Left forelimb (tissue), 1 donor: ENCODE results near the gene PHETA2.
A peak's percentile ranks its signal among the peaks of the same experiment; 100 is the strongest.
"Not testable (repeated sequence)": the region's sequence is repeated elsewhere in the genome, so short reads cannot be mapped to it uniquely, and the experiment has no call there.

Experiments
- DNase-seq: peaks from one replicate; pipeline ENCODE4 v3.0.0-alpha.2; 2018; ENCODE audit warnings: low spot score

Gene PHETA2

DNA sequence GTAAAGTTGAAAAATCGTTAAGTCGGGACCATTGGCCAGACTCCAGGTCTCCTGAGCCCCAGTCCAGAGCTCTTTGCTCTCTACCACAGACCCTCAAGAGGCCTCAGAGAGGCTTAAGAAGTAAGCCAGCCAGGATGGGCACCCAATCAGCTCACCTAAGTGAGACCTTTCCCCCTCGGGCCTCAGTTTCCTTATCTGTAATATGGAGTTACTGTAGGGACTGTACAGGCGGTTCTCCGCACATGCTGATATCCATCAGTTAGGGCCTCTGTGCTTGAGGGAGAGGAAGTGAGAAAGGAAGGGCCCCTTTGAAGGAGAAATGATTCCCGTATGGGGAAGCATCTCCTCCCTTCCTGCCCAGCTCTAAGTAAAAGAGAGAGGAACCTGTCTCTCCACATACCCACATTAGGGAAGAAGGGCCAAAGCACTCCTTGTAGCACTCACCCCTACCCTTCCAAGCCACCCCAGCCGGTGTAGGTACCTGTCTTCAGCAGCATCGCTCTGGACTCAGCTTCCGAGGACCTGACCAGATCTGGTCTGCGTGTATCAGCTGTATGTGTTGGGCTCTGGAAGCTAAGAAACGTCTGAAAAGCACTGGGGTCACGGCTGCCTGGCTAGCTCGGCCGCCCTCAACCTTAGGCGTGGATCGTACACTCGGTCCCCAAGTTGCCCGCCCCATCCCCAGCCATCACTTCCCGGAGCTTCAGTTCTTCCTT, 4.1 kb upstream of the PHETA2 start:
- DNase-seq: no peak

DNA sequence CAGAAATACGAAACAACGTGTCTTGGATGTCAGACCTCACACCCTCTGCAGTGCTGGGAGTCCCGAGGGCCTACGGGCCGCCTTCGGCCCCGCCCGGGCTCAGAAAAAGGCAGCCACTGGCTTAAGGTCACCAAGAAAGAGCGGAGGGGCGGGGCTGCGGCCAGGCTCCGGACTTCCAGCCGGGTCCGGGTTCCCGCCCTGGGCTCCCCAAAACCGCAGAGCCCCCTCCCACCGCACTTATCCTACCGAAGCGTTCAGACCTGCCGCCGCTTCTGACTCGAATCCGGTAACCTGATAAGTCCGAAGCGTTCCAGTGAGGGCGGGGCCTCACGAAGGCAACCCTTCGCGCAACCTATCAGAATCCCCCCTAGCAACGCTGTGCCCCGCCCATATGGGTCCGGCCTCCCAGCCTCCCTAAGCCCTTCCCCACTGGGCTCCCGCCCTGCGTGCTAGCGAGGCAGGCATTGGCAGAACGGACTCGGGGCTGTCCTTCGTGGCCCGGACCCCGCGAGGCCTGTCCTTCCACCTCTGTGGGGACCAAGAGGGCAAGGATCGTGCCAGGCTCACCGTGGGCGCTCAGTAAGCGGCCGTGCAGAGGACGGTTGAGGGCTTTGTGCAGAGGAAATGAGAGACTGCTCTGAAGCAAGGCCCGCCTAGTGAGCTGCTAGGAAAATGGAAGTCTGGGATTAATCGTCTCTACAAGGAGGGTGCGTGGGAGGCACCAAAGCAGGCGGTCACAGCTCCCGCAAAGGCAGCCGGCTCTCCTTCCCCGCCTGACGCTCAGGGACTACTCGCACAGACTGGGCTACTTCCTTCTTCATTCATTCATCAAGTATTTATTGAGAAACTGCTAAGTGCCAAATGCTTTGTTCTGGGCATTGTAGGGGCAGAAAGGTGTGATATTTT, 3.3 kb upstream of the PHETA2 start, which contains the start of gene NAGA:
NAGA (minus strand) TSS at position 296 of the 906 bp plus-strand sequence. CDS start 515 bp downstream, outside the sequence.
- DNase-seq: peak; percentile 92

DNA sequence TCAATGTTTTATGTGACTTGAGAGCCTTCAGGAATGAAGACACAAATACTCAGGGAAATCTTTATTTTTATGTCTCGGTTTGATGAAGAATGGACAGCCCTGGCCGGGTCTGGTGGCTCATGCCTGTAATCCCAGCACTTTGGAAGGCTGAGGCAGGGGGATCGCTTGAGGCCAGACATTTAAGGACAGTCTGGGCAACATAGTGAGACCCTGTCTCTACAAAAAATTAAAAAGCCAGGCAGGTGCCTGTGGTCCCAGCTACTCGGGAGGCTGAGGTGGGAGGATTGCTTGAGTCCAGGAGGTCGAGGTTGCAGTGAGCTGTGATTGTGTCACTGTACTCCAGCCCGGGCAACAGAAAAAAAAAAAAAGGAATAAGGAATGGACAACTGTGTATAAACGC, 2.5 kb upstream of the PHETA2 start:
- DNase-seq: not testable (repeated sequence)

DNA sequence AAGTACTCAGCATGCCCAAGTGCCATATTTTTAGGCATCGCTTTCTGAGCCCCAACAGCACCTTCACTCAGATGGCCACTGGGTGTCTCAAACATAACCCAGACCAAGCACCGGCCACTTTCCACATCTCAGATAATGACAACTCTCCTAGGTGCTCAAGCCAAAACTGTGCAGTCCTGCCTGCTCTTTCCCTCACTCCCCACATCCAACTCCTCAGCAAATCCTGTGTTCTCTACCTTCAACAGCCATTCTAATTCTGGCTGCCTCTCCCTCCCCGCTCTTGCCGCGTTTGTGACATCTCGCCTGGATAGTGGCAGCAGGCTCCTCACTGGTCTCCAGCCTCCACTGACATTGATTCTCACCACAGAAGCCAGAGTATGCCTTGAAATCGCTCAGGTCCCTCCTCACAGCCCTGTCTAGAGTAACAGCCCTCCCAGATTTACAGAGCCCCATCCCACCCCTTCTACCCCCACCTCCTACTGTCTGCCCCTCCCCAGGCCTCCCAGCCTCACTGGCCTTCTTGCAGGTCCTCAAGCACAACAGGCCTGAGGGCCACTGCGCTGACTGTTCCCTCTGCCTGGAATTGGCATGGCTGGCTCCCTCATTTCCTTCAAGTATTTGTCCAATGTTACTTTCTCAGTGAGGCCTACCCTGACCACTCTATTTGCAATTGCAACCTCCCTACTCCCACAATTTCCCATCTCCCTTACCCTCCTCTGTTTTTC, 1.3 kb upstream of the PHETA2 start:
- no peak for DNase-seq

DNA sequence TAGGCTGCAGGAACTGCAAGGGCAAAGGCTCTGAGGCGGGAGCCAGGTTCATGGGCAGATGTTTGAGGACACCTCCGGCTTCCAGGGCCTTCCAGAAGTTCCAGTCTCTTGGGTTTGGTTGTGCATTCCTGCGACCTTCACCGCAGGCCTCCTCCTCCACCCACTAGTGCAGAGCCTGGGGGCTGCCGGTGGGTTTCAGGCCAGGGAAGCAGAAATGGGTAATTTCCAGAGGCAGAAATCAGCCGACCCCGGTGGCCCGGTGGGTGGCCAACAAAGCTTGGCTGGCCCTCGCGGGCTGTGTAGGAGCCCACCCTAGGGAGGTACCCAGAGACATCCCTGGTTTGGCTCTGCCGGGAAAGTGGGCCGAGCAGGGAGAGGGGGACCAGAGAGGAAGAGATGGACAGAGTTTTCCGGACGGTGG, 417 bp upstream of the PHETA2 start:
- DNase-seq: no peak

DNA sequence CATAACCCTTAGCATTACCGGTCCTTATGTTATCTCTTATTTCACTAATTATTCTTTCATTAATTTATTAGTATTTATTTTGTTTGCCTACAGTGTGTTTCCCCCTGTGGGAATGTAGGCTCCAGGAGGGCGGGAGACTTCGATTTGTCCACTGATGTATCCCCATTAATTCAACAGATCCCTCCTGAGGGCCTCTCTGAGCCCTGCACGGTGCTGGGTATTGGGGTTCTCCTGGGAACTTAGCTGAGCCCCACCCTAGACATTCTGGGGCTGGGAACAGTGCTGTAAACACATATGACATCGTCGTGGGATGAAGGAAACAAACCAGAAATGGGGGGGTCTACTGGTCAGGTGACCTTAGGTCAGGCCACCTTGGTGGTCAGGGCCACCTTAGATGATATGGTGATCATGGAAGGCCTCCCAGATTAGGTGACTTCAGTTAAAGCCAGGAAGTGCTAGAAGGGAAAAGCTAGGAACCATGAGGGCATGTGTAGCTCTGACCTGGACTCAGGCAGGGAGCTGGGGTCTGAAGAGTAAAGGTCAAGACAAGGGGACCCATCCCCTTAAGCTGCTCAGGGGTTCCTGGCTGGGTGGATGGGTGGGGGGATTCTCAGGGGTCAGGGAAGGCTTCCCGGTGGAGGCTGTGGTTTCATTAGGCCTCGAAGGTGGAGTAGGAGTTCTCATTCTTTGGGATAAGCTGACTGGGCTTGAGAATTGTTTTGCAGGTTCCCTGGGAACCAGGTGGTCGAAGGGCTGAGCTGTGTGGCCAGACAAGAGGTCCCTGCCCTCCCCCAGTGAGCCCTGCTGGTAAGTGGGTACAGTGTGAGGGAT, 1.0 kb downstream of the PHETA2 start:
- no peak for DNase-seq

DNA sequence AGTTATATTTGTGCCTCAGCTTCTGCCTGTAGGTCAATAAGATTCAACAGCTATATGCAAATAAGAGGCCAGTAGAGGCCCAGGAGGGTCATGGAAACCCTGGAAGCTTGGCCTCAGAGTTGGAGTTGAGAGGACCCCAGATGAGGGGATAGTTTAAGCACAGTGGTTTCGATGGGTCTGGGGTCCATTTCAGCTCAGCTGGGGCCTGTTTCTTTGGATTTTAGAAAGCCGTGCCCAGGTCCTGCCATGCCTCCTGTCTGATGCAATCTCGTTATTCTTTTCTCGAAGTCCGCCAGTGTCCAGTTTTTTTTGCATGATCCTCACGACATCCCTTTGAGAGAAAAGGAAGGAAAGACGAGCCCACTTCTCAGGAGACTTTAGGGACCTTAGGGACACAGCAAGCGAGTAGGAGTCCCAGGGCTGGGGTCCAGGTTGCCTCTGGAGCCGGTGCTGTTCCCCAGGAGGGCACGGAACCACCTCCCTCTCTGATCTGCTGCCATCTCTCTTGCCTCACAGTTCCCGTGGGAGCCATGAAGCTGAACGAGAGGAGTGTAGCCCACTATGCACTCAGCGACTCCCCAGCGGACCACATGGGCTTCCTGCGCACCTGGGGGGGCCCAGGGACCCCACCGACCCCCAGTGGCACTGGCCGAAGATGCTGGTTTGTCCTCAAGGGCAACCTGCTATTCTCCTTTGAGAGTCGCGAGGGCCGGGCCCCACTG, 2.9 kb downstream of the PHETA2 start:
- no peak for DNase-seq

DNA sequence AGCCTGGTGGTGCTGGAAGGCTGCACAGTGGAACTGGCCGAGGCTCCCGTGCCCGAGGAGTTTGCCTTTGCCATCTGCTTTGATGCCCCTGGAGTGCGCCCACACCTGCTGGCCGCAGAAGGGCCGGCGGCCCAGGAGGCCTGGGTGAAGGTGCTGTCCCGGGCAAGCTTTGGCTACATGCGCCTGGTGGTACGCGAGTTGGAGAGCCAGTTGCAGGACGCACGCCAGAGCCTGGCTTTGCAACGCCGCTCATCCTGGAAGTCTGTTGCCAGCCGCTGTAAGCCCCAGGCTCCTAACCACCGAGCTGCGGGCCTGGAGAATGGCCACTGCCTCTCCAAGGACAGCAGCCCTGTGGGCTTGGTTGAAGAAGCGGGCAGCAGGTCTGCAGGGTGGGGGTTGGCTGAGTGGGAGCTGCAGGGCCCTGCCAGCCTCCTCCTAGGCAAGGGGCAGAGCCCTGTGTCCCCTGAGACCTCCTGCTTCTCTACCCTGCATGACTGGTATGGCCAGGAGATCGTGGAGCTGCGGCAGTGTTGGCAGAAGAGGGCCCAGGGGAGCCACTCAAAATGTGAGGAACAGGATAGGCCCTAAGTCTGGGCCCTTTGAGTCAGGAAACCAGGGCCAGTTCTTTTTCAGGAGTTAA, 3.6 kb downstream of the PHETA2 start:
- DNase-seq: no peak

DNA sequence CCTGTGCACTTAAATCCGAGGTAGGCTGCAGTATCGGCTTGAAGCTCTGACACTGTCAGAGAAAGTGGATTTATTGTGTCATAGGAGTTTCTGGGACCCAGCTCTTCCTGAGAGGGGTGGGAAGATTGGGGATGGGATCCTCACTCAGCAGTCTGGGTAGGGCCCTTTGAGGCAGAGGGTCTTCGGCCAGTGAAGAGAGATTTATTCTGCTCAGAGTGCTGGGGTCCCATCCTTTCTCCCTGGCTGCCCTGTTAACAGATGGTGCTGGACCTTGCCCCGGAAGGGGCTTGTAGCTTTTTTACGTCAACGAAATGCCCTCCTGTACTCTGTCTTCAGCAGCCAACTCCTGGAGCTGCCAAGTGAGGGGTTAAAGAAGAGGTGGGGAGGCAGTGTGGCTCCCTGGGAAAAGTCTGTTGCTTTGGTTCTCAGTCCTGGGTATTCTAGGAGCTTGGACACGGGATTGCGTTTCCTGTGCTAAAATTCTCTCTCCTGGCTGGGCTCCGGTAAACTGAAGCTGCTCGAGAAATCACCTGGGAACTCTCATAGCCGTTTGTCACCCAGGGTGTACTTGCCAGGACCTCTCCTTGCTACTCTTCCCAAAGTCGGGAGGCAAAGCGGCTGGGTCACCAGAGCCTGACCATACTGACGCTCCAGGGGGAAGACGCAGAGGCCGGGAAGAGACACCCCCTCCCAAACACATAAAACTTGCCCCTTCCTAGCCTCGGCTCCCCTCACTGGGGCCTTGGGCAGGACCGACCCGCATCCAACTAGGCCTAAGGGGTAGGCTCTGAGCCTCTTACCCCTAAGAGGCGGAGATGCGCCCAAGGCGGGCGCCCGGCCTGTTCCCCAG, 4.6 kb downstream of the PHETA2 start:
- no peak for DNase-seq

DNA sequence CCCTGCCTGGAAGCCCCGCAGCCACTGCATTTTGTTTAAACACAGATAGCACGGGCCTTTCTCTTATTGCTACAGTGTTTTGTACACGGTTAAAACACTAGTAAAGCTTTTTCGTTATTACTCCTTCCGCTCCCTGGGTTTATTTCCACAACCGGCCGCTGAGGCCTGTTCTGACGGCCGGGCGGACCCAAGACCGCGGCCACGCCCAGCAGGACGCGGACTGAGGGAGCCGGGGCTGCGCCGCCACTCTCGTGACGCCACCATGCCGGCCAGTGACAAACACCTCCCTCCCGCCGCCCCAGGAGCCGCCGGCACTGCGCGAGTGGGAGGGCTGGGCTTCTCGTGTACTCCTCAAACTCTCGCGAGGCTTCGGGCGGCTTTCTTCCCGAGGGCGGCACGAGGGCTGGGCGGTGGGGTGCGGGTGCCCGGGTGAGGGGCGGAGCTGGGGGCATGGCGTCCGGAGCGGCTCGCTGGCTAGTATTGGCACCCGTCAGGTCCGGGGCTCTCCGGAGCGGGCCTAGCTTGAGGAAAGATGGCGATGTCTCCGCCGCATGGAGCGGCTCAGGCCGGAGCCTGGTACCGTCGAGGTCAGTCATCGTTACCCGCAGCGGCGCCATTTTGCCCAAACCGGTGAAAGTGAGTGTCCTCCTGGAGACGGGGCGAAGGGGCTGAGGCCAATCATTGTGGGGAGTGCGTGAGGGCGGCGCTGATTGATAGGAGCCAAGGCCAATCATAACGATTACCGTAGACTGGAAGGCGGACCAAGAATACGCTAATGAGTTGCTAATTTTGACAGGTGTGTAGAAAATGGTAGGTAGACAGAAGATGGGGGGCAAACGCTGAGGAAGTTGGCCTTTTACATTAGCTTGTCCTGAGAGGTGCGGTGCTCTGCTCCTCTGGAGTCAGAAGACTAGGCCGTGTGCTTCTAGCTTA, 5.5 kb downstream of the PHETA2 start, which contains the start of gene SMDT1:
SMDT1 (plus strand) TSS at position 382 of the 933 bp plus-strand sequence; CDS start at position 451, 69 bp downstream.
- peak; percentile 98 for DNase-seq

DNA sequence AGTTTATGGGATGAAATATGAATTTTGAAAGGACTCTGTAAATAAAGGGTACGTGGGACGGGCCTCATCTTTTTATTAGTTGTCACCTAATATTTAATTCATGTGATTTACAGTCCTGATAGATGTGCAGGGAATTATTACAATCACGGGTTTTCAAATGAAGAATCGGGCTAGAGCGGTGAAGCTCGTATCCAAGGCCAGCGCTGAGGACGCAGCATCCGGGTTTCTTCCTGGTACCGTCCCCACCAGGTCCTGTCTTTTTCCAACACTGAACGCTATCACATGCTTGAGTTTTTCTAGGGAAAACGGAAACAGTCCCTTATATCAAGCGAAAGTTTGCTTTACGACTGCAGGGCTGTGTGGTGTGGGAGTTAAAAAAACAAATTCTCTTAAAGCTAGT, 6.2 kb downstream of the PHETA2 start:
- DNase-seq: no peak

DNA sequence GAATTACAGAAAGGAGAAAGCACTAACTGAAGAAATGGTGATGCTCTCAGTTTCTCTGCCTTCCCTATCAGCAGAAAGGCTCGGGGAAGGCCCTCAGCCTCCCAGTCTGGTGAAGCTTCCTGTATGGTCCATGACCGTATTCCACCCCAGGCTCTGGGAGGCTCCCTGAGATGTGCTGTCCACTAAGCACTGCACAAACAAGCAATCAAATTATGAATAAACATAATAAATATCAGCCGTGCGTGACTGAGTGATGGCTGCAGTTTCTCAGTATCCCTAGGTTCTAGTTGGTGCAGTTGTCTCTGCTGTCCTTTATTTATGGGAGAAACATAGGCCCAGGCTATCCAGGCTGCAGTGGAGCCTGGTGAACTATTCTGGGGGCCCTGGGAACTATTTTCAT, 9.1 kb downstream of the PHETA2 start:
- no peak for DNase-seq

DNA sequence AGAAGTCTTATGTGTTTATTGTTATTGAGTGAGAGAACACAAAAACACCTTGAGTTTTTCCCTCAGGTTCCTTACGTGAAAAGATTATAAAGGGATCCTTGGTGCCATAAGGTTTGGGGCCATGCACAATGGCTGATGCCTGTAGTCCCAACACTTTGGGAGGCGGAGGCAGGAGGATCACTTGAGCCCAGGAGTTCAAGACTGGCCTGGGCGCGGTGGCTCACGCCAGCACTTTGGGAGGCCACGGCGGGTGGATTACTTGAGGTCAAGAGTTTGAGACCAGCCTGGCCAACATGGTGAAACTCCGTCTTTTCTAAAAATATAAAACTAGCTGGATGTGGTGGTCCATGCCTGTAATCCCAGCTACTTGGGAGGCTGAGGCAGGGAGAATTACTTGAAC, 10.8 kb downstream of the PHETA2 start:
- no peak for DNase-seq

DNA sequence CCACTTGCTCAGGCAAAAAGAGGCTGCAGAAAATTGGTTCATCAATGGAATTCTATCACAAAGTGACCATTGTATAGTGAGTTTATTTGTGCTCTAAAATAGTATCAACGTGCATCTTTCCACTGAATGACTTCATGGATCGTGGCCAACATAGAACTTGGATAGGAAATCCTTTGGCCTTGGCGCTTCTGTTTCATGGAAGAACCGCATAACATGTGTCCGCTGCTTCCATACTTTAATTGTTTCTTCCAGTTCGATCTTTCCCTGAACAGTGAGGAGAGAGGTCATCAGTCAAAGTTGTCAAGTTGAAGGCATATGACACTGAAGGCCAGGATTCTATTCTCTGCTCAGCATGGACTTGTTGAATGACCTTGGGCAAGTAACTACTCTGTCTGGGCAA, 12.0 kb downstream of the PHETA2 start:
- DNase-seq: no peak

DNA sequence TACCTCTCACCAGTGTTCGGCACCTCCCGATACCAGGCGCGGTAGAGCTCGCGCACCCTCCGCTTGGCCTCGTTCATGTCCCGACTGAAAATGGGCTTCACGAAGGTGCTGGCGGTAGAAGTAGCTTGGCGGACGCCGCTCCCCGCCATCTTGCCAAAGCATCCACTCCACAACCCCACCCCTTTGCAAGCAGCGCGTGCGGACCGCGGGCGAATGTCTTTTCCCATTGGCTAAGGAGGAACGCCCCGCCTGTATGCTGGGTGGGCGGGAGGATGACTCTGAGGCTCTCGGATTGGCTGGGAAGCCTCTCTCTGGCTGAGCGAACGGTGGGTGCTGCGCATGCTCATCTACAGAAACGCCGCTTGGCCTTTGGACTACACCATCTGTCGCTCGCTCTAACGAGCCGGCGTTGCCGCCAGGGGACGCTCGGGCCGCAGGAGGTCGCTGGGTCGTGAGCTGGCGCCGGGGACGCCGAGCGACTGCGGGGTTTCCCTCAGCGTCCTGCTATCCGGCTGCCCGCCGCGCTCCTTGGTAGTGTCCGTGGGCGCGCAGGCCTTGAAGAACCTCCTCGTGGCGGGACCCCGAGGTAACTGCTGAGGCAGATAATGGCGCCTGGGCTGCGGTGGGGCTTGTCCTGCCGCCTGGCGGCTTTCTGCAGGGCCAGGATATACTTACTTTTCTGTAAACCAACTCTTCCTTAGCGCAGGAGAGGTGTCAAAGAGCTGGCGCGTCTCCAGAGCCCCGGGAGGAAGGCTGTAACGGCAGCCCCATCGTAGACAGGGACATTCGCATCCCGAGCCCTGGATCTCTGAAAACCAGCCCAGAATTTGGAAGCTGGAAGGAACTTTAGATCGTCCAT, 16.8 kb downstream of the PHETA2 start, which contains the start of gene NDUFA6:
NDUFA6 (minus strand) TSS at position 177 of the 859 bp plus-strand sequence; CDS start at position 149, 28 bp downstream.
- peak; percentile 98 for DNase-seq

DNA sequence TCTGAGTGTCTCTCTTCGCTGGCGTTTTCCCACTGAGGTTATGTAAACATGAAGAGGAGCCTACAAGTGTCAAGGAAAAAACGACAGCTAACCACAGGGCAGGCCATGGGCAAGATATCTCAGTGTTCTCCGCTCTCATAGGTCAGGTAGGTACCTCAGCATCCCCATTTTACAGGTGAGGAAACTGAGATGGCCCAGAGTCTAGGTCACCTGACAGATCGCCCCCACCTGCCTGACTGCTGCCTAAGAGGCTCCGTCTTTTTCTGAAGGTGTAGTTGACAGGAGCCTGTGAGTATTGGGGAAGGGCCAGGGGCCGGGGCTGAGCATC, 17.4 kb downstream of the PHETA2 start:
- DNase-seq: no peak

DNA sequence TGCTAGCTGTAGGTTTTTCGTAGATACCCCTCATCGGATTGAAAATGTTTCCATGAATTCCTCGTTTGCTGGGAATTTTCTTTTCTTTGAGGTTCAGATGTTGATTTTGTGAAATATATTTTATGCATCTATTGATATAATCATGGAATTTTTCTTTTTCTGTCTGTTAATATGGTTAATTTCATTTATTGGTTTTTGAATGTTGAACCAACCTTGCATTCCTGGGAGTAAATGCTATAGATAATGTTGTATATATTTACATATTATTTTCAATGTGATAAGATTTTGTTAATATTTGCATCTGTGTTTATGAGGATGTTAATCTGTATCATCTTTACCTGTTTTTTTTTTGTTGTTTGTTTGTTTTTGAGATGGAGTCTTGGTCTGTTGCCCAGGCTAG, 27.2 kb downstream of the PHETA2 start:
- DNase-seq: no peak
